Activated CD8-positive, alpha-beta T cell treated with anti-CD3 and anti-CD28 coated beads for 36 hours (primary cell): ENCODE measurements around the gene GALNT1. TPM values are rescaled to one million over a fixed set of nuclear protein-coding genes. Genes with fewer than 3 reads are reported as not detected.

Experiments
- ATAC-seq: fragments of 200-7000 bp; cut with Tn5 transposase; one replicate; pipeline ENCODE4 v1.10.0; 2021; ENCODE audit warnings: mild to moderate bottlenecking, moderate library complexity
- CTCF ChIA-PET: fragments of 350-600 bp; sonication (Branson Sonifier 250); formaldehyde crosslinking; loops from one replicate; lab custom pipeline; 2021; ENCODE audit warnings: antibody characterized with exemption; lab: Charles Lee
- POLR2A ChIA-PET: fragments of 350-600 bp; sonication (Branson Sonifier 250); formaldehyde crosslinking; loops from one replicate; lab custom pipeline; 2021; ENCODE audit warnings: antibody characterized with exemption; lab: Charles Lee
- DNase-seq: peaks from one replicate; pipeline ENCODE4 v3.0.0-alpha.2; 2020
- H3K27ac Mint-ChIP-seq: one replicate; pipeline ENCODE4 v1.8.0; 2021; ENCODE audit warnings: mild to moderate bottlenecking, mixed read lengths
- H3K27me3 Mint-ChIP-seq: one replicate; pipeline ENCODE4 v1.8.0; 2021; ENCODE audit warnings: mixed read lengths
- H3K36me3 Mint-ChIP-seq: one replicate; pipeline ENCODE4 v1.8.0; 2021; ENCODE audit warnings: low read depth, mixed read lengths
- H3K4me1 Mint-ChIP-seq: one replicate; pipeline ENCODE4 v1.8.0; 2021; ENCODE audit warnings: low read depth, mixed read lengths
- H3K4me3 Mint-ChIP-seq: one replicate; pipeline ENCODE4 v1.8.0; 2021; ENCODE audit warnings: mild to moderate bottlenecking, moderate library complexity, mixed read lengths
- H3K9me3 Mint-ChIP-seq: one replicate; pipeline ENCODE4 v1.8.0; 2021; ENCODE audit warnings: mixed read lengths
- intact Hi-C: fragments of 100-400 bp; cut with micrococcal nuclease; formaldehyde crosslinking; loops from one replicate; pipeline ENCODE4 v1.10.0; 2022
- total RNA-seq, 2 experiments: library from RNA; stranded (reverse); gene quantifications; one replicate each; pipeline ENCODE4 v1.2.3, GENCODE V29; 2021
- TF ChIP-seq, protein P1 (sequence below): fragments of 200-600 bp; IDR thresholded peaks from one replicate; pipeline ENCODE4 v1.8.0; 2022; ENCODE audit warnings: antibody characterized with exemption, mild to moderate bottlenecking

Gene GALNT1
- total RNA-seq, 2 experiments from 2014 or later = 38.2 to 38.8 TPM

DNA sequence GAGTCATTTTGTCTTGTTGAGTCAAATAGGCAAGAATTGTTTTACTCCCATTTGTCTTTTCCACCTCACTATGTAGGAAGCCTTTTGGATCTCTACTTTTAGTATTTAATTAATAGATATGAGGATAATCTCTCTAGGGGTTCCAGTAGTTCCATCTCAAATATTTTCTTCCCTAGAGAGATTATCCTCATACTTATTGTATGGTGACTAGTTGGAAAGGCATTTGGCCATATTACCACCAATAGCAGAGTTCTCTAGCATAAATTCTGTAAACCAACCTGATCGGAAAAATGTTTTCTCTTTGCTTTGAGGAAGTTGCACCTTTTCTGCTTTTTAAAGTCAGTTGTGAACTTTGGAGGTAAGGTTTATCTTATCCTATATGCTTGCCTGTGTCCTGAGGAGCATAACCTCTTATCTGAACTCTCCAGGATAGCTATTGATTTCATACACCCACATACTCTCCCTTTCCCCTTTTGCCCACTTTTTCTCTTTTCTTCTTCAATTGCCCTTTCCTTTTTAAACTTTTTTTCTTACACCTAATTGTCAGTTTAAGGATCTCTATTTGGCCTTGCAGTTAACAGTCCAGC, 100.8 kb downstream of the GALNT1 start:
- H3K4me1 Mint-ChIP-seq = no peaks in the 10 kb centered on the region
- DNase-seq = no peak
- no peaks in the 10 kb centered on the region for H3K27me3 Mint-ChIP-seq
- H3K4me3 Mint-ChIP-seq = no peak overlapping the region
- CTCF ChIA-PET = no interaction called here
- POLR2A ChIA-PET = no interaction called here
- peaks cover 7% of the 10 kb centered on the region for H3K36me3 Mint-ChIP-seq
- intact Hi-C loops = no loop called here
- no peak overlapping the region for H3K27ac Mint-ChIP-seq
- no peaks in the 10 kb centered on the region for H3K9me3 Mint-ChIP-seq
- no peak for ATAC-seq
- TF ChIP-seq, protein P1, sequence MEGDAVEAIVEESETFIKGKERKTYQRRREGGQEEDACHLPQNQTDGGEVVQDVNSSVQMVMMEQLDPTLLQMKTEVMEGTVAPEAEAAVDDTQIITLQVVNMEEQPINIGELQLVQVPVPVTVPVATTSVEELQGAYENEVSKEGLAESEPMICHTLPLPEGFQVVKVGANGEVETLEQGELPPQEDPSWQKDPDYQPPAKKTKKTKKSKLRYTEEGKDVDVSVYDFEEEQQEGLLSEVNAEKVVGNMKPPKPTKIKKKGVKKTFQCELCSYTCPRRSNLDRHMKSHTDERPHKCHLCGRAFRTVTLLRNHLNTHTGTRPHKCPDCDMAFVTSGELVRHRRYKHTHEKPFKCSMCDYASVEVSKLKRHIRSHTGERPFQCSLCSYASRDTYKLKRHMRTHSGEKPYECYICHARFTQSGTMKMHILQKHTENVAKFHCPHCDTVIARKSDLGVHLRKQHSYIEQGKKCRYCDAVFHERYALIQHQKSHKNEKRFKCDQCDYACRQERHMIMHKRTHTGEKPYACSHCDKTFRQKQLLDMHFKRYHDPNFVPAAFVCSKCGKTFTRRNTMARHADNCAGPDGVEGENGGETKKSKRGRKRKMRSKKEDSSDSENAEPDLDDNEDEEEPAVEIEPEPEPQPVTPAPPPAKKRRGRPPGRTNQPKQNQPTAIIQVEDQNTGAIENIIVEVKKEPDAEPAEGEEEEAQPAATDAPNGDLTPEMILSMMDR = no peak

DNA sequence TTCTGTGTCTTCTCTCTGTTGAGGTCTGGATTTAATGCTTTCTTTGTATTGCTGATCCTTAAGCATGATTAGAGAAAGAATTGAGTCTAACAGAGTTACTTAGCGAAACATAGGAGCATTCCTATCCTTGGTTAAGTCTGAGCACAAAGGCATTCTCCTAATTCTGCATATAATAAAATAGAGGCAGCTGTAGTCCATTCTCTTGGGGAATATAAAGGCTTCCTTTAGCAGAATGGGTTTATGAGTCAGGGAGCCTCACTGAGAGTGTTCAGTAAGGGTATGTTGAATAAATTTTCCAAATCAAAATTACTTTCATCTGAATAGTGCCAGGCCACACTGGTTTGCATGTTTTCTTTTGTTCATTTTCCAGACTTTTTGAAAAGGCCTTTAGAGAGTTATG, 101.5 kb downstream of the GALNT1 start:
- peaks cover 5% of the 10 kb centered on the region for H3K36me3 Mint-ChIP-seq
- ChIA-PET POLR2A (no interaction called here), CTCF (no interaction called here)
- no peaks in the 10 kb centered on the region for H3K4me1 Mint-ChIP-seq
- no peaks in the 10 kb centered on the region for H3K9me3 Mint-ChIP-seq
- ATAC-seq (no peak), DNase-seq (no peak)
- TF ChIP-seq, protein P1 = no peak
- no peak overlapping the region for H3K27ac Mint-ChIP-seq
- H3K27me3 Mint-ChIP-seq = no peaks in the 10 kb centered on the region
- H3K4me3 Mint-ChIP-seq = no peak overlapping the region
- intact Hi-C loops = no loop called here

DNA sequence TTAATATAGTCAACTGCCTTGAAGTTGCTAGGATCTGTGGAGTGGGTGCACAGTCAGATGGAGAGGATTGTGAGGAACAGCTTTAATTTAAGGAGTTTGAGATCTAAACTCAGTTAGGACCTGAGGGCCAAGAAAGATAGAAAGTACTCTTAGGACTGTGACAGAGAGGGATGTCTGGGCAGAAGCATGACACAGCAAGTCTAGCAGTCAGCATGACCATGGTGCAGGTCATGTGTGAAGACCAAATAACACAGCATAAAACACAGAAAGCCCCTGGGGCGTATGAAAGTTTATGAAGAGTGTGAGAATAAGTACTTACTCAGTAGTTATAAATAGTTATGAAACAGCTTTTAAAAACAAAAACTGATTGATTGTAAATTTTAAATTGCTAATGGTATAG, 107.2 kb downstream of the GALNT1 start:
- no peaks in the 10 kb centered on the region for H3K4me1 Mint-ChIP-seq
- H3K4me3 Mint-ChIP-seq = no peak overlapping the region
- CTCF ChIA-PET = no interaction called here
- ATAC-seq (no peak), DNase-seq (no peak)
- no peaks in the 10 kb centered on the region for H3K27me3 Mint-ChIP-seq
- no peak overlapping the region for H3K27ac Mint-ChIP-seq
- POLR2A ChIA-PET = no interaction called here
- intact Hi-C loops = no loop called here
- peaks cover 5% of the 10 kb centered on the region for H3K36me3 Mint-ChIP-seq
- H3K9me3 Mint-ChIP-seq = no peaks in the 10 kb centered on the region
- TF ChIP-seq, protein P1 = no peak

DNA sequence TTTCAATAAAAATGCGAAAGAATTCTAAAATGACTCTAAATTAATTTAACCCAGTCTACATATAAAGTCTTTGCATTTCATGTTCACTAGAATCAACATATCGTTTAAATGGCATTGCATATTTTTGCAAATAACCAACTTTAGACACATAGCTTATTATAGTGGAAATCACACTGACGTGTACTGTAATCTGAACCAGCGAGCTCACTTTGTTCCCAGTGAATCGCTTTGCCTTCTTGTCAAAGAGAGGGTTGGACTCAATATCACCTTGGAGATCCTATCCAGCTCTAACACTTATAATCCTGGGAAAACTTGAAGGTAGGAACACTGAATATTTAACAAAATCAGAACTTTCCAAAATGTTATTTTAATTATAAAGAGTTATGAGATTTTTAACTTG, 108.2 kb downstream of the GALNT1 start:
- POLR2A ChIA-PET = no interaction called here
- DNase-seq (no peak), ATAC-seq (no peak)
- Mint-ChIP-seq H3K4me3 (no peak overlapping the region), H3K4me1 (no peaks in the 10 kb centered on the region), H3K27me3 (no peaks in the 10 kb centered on the region), H3K27ac (no peak overlapping the region), H3K9me3 (no peaks in the 10 kb centered on the region), H3K36me3 (peaks cover 2% of the 10 kb centered on the region)
- TF ChIP-seq, protein P1 = no peak
- intact Hi-C loops = no loop called here
- CTCF ChIA-PET = no interaction called here

DNA sequence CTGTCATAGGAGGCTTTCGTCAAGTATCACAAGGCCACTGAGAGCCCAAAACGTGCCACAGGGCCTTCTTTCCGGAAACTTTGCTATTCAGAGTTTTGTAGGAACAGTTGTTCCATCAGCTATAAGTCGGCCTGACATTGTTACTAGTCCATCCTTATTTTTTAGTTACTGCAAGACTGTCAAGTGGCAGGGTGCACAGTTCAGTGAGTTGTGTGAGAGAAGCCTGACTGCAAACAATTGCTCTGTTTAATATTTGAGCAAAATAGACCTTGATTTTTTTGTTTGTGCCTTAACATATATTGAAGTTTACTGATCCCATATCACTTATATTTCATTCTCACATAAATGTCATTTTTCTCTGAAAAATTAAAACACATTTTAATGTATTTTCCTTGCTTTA, 110.1 kb downstream of the GALNT1 start:
- no peak for DNase-seq

More for the DNA sequence above, 110.1 kb downstream of the GALNT1 start:
- ChIA-PET POLR2A (no interaction called here), CTCF (no interaction called here)
- no peaks in the 10 kb centered on the region for H3K27me3 Mint-ChIP-seq
- H3K27ac Mint-ChIP-seq = no peak overlapping the region
- peaks cover 2% of the 10 kb centered on the region for H3K36me3 Mint-ChIP-seq
- no peak for ATAC-seq
- TF ChIP-seq, protein P1 = no peak
- H3K4me3 Mint-ChIP-seq = no peak overlapping the region
- intact Hi-C loops = no loop called here
- H3K4me1 Mint-ChIP-seq = no peaks in the 10 kb centered on the region
- no peaks in the 10 kb centered on the region for H3K9me3 Mint-ChIP-seq
